Measurements from ENCODE around the gene NBEAL1.

DNA sequence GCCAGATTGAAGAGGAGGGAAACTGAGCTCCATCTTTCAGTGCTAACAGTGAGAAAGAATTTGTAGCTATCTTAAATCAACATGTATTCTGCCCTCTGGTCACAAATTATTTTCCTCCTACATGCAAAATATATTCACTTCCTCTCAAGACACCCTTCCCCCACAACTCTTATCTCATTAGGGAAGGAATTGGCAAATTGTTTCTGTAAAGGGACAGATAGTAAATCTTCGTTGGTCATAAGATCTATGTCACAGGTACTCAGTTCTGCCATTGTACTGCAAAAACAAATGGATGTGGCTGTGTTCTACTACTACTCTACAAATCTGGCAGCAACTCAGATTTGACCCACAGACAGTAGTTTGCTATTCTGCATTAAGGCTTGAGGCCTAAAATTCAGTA, 171.2 kb downstream of the NBEAL1 start:
- TF ChIP-seq, protein P1, sequence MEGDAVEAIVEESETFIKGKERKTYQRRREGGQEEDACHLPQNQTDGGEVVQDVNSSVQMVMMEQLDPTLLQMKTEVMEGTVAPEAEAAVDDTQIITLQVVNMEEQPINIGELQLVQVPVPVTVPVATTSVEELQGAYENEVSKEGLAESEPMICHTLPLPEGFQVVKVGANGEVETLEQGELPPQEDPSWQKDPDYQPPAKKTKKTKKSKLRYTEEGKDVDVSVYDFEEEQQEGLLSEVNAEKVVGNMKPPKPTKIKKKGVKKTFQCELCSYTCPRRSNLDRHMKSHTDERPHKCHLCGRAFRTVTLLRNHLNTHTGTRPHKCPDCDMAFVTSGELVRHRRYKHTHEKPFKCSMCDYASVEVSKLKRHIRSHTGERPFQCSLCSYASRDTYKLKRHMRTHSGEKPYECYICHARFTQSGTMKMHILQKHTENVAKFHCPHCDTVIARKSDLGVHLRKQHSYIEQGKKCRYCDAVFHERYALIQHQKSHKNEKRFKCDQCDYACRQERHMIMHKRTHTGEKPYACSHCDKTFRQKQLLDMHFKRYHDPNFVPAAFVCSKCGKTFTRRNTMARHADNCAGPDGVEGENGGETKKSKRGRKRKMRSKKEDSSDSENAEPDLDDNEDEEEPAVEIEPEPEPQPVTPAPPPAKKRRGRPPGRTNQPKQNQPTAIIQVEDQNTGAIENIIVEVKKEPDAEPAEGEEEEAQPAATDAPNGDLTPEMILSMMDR (IDR thresholded peaks at IDR 0.05): no peak
- no peak for TF ChIP-seq EP300 (IDR thresholded peaks at IDR 0.05)
